SK-N-SH (cell line): Measurements from ENCODE around the gene OMP. TPM values are rescaled to one million over a fixed set of nuclear protein-coding genes. Genes with fewer than 3 reads are reported as not detected.
A peak's percentile ranks its signal among the peaks of the same experiment; 100 is the strongest.

Experiments
- CTCF ChIA-PET: fragments of 300-600, 350-600 bp; formaldehyde crosslinking; extraction: SDS; loops from one replicate; lab custom pipeline; 2021; lab: Yijun Ruan, JAX
- POLR2A ChIA-PET: fragments of 350-600 bp; sonication (Branson Sonifier 250); formaldehyde crosslinking; extraction: SDS; loops from one replicate; lab custom pipeline; 2020; ENCODE audit warnings: antibody characterized with exemption, inconsistent platforms; lab: Yijun Ruan, JAX
- DNase-seq: peaks from one replicate; pipeline ENCODE4 v3.0.0; 2012
- H2AFZ ChIP-seq: fragments of 200-600 bp; sonication (generic); 2 replicates; pipeline ENCODE4 v1.8.1; 2016; ENCODE audit warnings: antibody characterized with exemption, mild to moderate bottlenecking, low read depth
- H3F3A ChIP-seq: fragments of 200-600 bp; sonication (generic); replicated peaks from 2 replicates; pipeline ENCODE3; 2016; ENCODE audit warnings: antibody characterized with exemption, mild to moderate bottlenecking; ENCODE audit not compliant: insufficient read depth
- H3K27ac ChIP-seq, 2 experiments: fragments of 200-500 bp in 1 of 2; fragments of 200-600 bp in 1 of 2; sonication (Bioruptor generic) in 1 of 2; sonication (generic), shearing (Covaris generic) in 1 of 2; 2 replicates each; pipeline versions ENCODE4 v1.5.1 to v1.6.1; 2014 to 2016; ENCODE audit warnings: low read depth in 2 of 2, inconsistent platforms in 1 of 2, low read length in 1 of 2, mild to moderate bottlenecking in 1 of 2, mixed read lengths in 1 of 2
- H3K27me3 ChIP-seq: fragments of 200-600 bp; sonication (generic), shearing (Covaris generic); 2 replicates; pipeline ENCODE4 v1.6.1; 2016; ENCODE audit warnings: mixed run types; ENCODE audit not compliant: insufficient read depth
- H3K36me3 ChIP-seq, 2 experiments: fragments of 200-500 bp in 1 of 2; fragments of 200-600 bp in 1 of 2; sonication (Bioruptor generic) in 1 of 2; sonication (generic) in 1 of 2; replicated peaks in 1 of 2; 2 replicates each; pipeline versions ENCODE3 to v1.5.1; 2014 to 2016; ENCODE audit warnings: low read length in 1 of 2, mild to moderate bottlenecking in 1 of 2; ENCODE audit not compliant: insufficient read depth in 2 of 2, control insufficient read depth in 1 of 2
- H3K4me1 ChIP-seq, 2 experiments: fragments of 200-500 bp in 1 of 2; fragments of 200-600 bp in 1 of 2; sonication (Bioruptor generic) in 1 of 2; sonication (generic), shearing (Covaris generic) in 1 of 2; 2 replicates each; pipeline versions ENCODE4 v1.5.1 to v1.6.1; 2014 to 2016; ENCODE audit warnings: low read depth in 1 of 2, low read length in 1 of 2, mixed run types in 1 of 2; ENCODE audit not compliant: insufficient read depth in 2 of 2, control insufficient read depth in 1 of 2
- H3K4me2 ChIP-seq: fragments of 200-600 bp; sonication (generic), shearing (Covaris generic); 2 replicates; pipeline ENCODE4 v1.6.1; 2017; ENCODE audit warnings: mixed run types
- H3K4me3 ChIP-seq, 2 experiments: fragments of 200-500 bp in 1 of 2; fragments of 200-600 bp in 1 of 2; sonication (Bioruptor generic) in 1 of 2; sonication (generic), shearing (Covaris generic) in 1 of 2; 2 replicates each; pipeline versions ENCODE4 v1.5.1 to v1.8.1; 2014 to 2016; ENCODE audit warnings: low read depth in 2 of 2, inconsistent platforms in 1 of 2, low read length in 1 of 2, mild to moderate bottlenecking in 1 of 2, mixed read lengths in 1 of 2, moderate library complexity in 1 of 2
- H3K79me2 ChIP-seq: fragments of 200-600 bp; sonication (generic); 2 replicates; pipeline ENCODE4 v1.8.1; 2017; ENCODE audit warnings: mild to moderate bottlenecking; ENCODE audit not compliant: insufficient read depth
- H3K9ac ChIP-seq: fragments of 200-600 bp; sonication (generic); 2 replicates; pipeline ENCODE4 v1.6.1; 2017; ENCODE audit warnings: mixed run types
- H3K9me2 ChIP-seq: fragments of 200-600 bp; sonication (generic); 2 replicates; pipeline ENCODE4 v1.6.1; 2017; ENCODE audit warnings: mixed run types
- H3K9me3 ChIP-seq: fragments of 200-600 bp; sonication (generic); 2 replicates; pipeline ENCODE4 v1.6.1; 2017; ENCODE audit warnings: mixed run types, mild to moderate bottlenecking, moderate library complexity
- H4K20me1 ChIP-seq: fragments of 200-600 bp; sonication (generic); 2 replicates; pipeline ENCODE4 v1.6.1; 2017; ENCODE audit warnings: mild to moderate bottlenecking, mixed run types; ENCODE audit not compliant: insufficient read depth
- CHD2 ChIP-seq: fragments of 150-350 bp; IDR thresholded peaks from 2 replicates; pipeline ENCODE4 v1.6.1; 2018; ENCODE audit warnings: low read length; ENCODE audit not compliant: partially characterized antibody
- ELF1 ChIP-seq: IDR thresholded peaks from 2 replicates; pipeline ENCODE4 v1.4.0; 2012
- EP300 ChIP-seq, 2 experiments: IDR thresholded peaks; 2 replicates each; pipeline versions ENCODE4 v1.4.0 to v1.6.1; 2012; ENCODE audit warnings: borderline replicate concordance in 1 of 2, low read depth in 1 of 2, low read length in 1 of 2
- EZH2phosphoT487 ChIP-seq: fragments of 200-600 bp; sonication (generic); IDR thresholded peaks from 2 replicates; pipeline ENCODE4 v1.6.1; 2017; ENCODE audit warnings: low read depth, mixed run types, mild to moderate bottlenecking, antibody characterized with exemption, moderate library complexity, borderline replicate concordance
- FOXJ3 ChIP-seq: sonication (generic); formaldehyde crosslinking; IDR thresholded peaks from 2 replicates; pipeline ENCODE4 v1.5.1; 2020; ENCODE audit warnings: mild to moderate bottlenecking, missing genetic modification reagents
- GABPA ChIP-seq: IDR thresholded peaks from 2 replicates; pipeline ENCODE4 v1.4.0; 2012; ENCODE audit warnings: low read depth, mild to moderate bottlenecking
- GATA2 ChIP-seq: sonication (generic); formaldehyde crosslinking; IDR thresholded peaks from 2 replicates; pipeline ENCODE4 v1.5.0; 2020; ENCODE audit warnings: mild to moderate bottlenecking, missing genetic modification reagents
- JUND ChIP-seq: IDR thresholded peaks from 2 replicates; pipeline ENCODE4 v1.4.0; 2012
- MXI1 ChIP-seq: IDR thresholded peaks from 2 replicates; pipeline ENCODE4 v1.6.1; 2012; ENCODE audit warnings: mild to moderate bottlenecking, low read depth, low read length, improper control_type of control experiment
- NFIC ChIP-seq: IDR thresholded peaks from 2 replicates; pipeline ENCODE4 v1.4.0; 2012; ENCODE audit warnings: borderline replicate concordance
- NRF1 ChIP-seq: IDR thresholded peaks from 2 replicates; pipeline ENCODE4 v1.6.1; 2012; ENCODE audit warnings: low read depth, mild to moderate bottlenecking, low read length
- POLR2AphosphoS5 ChIP-seq: IDR thresholded peaks from 2 replicates; pipeline ENCODE4 v1.6.1; 2012; ENCODE audit warnings: low read depth, low read length
- RAD21 ChIP-seq: IDR thresholded peaks from 2 replicates; pipeline ENCODE4 v1.6.1; 2012; ENCODE audit warnings: mild to moderate bottlenecking, low read length
- RFX5 ChIP-seq: IDR thresholded peaks from 2 replicates; pipeline ENCODE4 v1.6.1; 2012; ENCODE audit warnings: mild to moderate bottlenecking, improper control_type of control experiment, low read length
- SIN3A ChIP-seq: IDR thresholded peaks from 2 replicates; pipeline ENCODE4 v1.6.1; 2012; ENCODE audit warnings: low read depth, mild to moderate bottlenecking, low read length, moderate library complexity, borderline replicate concordance
- TAF1 ChIP-seq: IDR thresholded peaks from 2 replicates; pipeline ENCODE4 v1.6.1; 2012; ENCODE audit warnings: low read depth, mild to moderate bottlenecking, low read length, moderate library complexity, borderline replicate concordance
- TEAD4 ChIP-seq: IDR thresholded peaks from 2 replicates; pipeline ENCODE4 v1.4.0; 2012; ENCODE audit warnings: mild to moderate bottlenecking, borderline replicate concordance; ENCODE audit not compliant: insufficient read depth
- YY1 ChIP-seq: IDR thresholded peaks from 2 replicates; pipeline ENCODE4 v1.4.0; 2012; ENCODE audit warnings: low read depth, mild to moderate bottlenecking
- WGBS: methylation state at CpG from one replicate; pipeline ENCODE4 v1.1.6; 2017; ENCODE audit warnings: low lambda C conversion rate; 5-methylcytosine and 5-hydroxymethylcytosine counted together
- polyA plus RNA-seq, 3 experiments: library from polyadenylated mRNA; depleted of rRNA; stranded (reverse); fragments of >200 nt; gene quantifications; 2 replicates each; pipeline ENCODE4 v1.2.3, GENCODE V29; 2012
- TF ChIP-seq, protein P1 (sequence below): IDR thresholded peaks from 2 replicates; pipeline ENCODE4 v1.6.1; 2012; ENCODE audit warnings: mild to moderate bottlenecking, low read depth, low read length, moderate library complexity
- TF ChIP-seq, protein P2 (sequence below): fragments of 150-350 bp; IDR thresholded peaks from 2 replicates; pipeline ENCODE4 v1.6.1; 2017; ENCODE audit warnings: antibody characterized with exemption, low read length, low read depth, borderline replicate concordance
- TF ChIP-seq, protein P3 (sequence below): fragments of 200-600 bp; sonication (generic); IDR thresholded peaks from 2 replicates; pipeline ENCODE4 v1.6.1; 2017; ENCODE audit warnings: antibody characterized with exemption, mild to moderate bottlenecking, moderate library complexity
- TF ChIP-seq, protein P4 (sequence below): IDR thresholded peaks from 2 replicates; pipeline ENCODE4 v1.4.0; 2012; ENCODE audit warnings: low read depth, borderline replicate concordance
- TF ChIP-seq, protein P5 (sequence below): IDR thresholded peaks from 2 replicates; pipeline ENCODE4 v1.4.0; 2012; ENCODE audit warnings: low read depth

Gene OMP
- polyA plus RNA-seq, 1 of the 3 experiments (the other 2 are of a cell fraction) = 0.20 TPM

DNA sequence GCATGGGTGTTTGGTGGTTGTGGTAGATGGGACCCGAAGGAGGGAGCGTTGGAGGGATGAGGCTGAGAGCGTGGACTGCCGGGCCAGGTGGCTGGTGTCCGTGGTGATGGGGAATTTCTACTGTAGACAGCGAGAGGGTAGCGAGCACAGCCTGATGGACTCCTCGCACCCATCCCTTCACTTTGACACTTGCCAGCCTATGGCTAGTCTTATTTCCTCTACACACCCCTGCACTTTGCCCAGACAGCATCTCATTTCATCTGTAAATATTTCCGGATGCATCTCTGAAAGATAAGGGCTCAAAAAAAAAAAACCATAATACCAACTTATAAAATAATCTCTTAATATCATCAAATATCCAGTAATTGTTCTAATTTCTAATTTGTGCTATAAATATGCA lies 5.8 kb downstream of the OMP start (continued):
- TF ChIP-seq, protein P1, sequence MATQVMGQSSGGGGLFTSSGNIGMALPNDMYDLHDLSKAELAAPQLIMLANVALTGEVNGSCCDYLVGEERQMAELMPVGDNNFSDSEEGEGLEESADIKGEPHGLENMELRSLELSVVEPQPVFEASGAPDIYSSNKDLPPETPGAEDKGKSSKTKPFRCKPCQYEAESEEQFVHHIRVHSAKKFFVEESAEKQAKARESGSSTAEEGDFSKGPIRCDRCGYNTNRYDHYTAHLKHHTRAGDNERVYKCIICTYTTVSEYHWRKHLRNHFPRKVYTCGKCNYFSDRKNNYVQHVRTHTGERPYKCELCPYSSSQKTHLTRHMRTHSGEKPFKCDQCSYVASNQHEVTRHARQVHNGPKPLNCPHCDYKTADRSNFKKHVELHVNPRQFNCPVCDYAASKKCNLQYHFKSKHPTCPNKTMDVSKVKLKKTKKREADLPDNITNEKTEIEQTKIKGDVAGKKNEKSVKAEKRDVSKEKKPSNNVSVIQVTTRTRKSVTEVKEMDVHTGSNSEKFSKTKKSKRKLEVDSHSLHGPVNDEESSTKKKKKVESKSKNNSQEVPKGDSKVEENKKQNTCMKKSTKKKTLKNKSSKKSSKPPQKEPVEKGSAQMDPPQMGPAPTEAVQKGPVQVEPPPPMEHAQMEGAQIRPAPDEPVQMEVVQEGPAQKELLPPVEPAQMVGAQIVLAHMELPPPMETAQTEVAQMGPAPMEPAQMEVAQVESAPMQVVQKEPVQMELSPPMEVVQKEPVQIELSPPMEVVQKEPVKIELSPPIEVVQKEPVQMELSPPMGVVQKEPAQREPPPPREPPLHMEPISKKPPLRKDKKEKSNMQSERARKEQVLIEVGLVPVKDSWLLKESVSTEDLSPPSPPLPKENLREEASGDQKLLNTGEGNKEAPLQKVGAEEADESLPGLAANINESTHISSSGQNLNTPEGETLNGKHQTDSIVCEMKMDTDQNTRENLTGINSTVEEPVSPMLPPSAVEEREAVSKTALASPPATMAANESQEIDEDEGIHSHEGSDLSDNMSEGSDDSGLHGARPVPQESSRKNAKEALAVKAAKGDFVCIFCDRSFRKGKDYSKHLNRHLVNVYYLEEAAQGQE = no peak
- TF ChIP-seq MXI1 = no peak

DNA sequence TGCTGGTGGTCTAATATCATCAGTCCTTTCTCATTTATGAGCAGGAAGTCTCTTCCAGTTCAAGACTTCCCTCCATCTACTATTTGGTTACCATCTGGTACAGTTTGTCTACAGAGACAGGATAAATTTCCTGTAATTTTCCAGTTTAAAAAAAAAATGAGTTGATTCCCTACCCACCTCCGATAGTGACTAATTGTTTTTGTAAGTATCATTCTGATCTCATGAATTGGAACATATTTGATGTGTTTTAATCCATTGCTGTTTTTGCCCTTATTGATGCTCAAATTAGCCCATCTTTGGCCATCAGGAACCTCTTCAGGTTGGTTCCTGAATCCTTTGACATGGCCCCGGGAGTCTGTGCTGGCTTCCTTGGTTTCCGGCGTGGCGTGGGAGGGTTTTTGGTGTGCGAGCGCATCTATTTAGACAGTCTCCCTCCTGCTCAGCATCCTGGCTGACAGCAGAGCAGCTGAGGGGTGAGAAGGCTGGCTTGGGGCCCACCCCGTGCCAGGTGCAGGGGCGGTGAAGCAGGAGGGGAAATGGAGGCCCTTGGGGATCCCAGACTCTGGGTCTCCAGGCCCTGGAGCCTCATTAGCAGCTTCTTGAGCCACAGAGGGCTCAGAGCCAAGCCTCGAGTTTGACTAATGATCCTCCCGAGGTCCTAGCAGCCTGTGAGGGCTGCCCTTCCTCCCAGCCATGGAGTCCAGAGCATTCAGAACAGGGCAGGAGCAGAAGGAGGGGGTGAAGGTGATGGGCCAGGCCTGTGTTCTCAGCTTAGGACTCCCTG lies 6.8 kb downstream of the OMP start:
- CTCF ChIA-PET = interaction anchor here (1.0 to 11.2 kb wide), 4 partner anchors 18 to 438 kb away, joined by 3 to 111 read pairs (median 30); partner anchors contain the start of gene MYO7A
- H3F3A ChIP-seq = peaks cover 16% of the 10 kb centered on the region
- POLR2A ChIA-PET = no interaction called here
- peak overlapping the region; percentile 68 for H3K4me2 ChIP-seq
- DNase-seq = no peak
- H3K9me3 ChIP-seq = no peaks in the 10 kb centered on the region
- no peaks in the 10 kb centered on the region for H3K9me2 ChIP-seq
- no peak overlapping the region for H3K9ac ChIP-seq
- H2AFZ ChIP-seq = no peak overlapping the region
- WGBS = 83% methylated on average over 7 of the region's 11 CpGs
- peaks cover 28 to 46% of the 10 kb centered on the region in 2 experiments; a peak in 3 of 4 replicates for H3K4me1 ChIP-seq
- no peaks in the 10 kb centered on the region for H4K20me1 ChIP-seq
- no peak overlapping the region for H3K4me3 ChIP-seq
- peaks cover 10% of the 10 kb centered on the region; the same call in 1 of the 2 replicates for H3K79me2 ChIP-seq
- peak overlapping the region in 1 of 2 experiments; percentile 82; a peak in 3 of 4 replicates for H3K27ac ChIP-seq
- no peaks in the 10 kb centered on the region for H3K27me3 ChIP-seq
- H3K36me3 ChIP-seq = no peaks in the 10 kb centered on the region
- TF ChIP-seq NFIC (peak; percentile 67), MXI1 (no peak), JUND (no peak), EZH2phosphoT487 (no peak), EP300 (IDR thresholded peaks at IDR 0.05; ENCODE audit: borderline replicate concordance in 1 of 2, low read depth in 1 of 2, low read length in 1 of 2) (no peak), SIN3A (no peak), RFX5 (no peak), RAD21 (no peak), TEAD4 (no peak), GATA2 (CRISPR knock-in tag) (no peak), YY1 (no peak), GABPA (no peak), TAF1 (no peak), POLR2AphosphoS5 (no peak), NRF1 (no peak), CHD2 (no peak), ELF1 (no peak), FOXJ3 (CRISPR knock-in tag) (no peak)
- TF ChIP-seq, protein P2, sequence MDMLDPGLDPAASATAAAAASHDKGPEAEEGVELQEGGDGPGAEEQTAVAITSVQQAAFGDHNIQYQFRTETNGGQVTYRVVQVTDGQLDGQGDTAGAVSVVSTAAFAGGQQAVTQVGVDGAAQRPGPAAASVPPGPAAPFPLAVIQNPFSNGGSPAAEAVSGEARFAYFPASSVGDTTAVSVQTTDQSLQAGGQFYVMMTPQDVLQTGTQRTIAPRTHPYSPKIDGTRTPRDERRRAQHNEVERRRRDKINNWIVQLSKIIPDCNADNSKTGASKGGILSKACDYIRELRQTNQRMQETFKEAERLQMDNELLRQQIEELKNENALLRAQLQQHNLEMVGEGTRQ = no peak
- TF ChIP-seq, protein P3, sequence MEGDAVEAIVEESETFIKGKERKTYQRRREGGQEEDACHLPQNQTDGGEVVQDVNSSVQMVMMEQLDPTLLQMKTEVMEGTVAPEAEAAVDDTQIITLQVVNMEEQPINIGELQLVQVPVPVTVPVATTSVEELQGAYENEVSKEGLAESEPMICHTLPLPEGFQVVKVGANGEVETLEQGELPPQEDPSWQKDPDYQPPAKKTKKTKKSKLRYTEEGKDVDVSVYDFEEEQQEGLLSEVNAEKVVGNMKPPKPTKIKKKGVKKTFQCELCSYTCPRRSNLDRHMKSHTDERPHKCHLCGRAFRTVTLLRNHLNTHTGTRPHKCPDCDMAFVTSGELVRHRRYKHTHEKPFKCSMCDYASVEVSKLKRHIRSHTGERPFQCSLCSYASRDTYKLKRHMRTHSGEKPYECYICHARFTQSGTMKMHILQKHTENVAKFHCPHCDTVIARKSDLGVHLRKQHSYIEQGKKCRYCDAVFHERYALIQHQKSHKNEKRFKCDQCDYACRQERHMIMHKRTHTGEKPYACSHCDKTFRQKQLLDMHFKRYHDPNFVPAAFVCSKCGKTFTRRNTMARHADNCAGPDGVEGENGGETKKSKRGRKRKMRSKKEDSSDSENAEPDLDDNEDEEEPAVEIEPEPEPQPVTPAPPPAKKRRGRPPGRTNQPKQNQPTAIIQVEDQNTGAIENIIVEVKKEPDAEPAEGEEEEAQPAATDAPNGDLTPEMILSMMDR = no peak
- TF ChIP-seq, protein P4, sequence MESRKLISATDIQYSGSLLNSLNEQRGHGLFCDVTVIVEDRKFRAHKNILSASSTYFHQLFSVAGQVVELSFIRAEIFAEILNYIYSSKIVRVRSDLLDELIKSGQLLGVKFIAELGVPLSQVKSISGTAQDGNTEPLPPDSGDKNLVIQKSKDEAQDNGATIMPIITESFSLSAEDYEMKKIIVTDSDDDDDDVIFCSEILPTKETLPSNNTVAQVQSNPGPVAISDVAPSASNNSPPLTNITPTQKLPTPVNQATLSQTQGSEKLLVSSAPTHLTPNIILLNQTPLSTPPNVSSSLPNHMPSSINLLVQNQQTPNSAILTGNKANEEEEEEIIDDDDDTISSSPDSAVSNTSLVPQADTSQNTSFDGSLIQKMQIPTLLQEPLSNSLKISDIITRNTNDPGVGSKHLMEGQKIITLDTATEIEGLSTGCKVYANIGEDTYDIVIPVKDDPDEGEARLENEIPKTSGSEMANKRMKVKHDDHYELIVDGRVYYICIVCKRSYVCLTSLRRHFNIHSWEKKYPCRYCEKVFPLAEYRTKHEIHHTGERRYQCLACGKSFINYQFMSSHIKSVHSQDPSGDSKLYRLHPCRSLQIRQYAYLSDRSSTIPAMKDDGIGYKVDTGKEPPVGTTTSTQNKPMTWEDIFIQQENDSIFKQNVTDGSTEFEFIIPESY = no peak
- TF ChIP-seq, protein P5, sequence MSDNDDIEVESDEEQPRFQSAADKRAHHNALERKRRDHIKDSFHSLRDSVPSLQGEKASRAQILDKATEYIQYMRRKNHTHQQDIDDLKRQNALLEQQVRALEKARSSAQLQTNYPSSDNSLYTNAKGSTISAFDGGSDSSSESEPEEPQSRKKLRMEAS = no peak
